Karpas-422 (cell line): Measurements from ENCODE around the gene SPOCK1. TPM values are rescaled to one million over a fixed set of nuclear protein-coding genes. Genes with fewer than 3 reads are reported as not detected.
A peak's percentile ranks its signal among the peaks of the same experiment; 100 is the strongest.

Source experiments
- DNase-seq: peaks from one replicate; pipeline ENCODE4 v3.0.0-alpha.2; 2015
- H2AFZ ChIP-seq: fragments of 200-600 bp; sonication (generic); 2 replicates; pipeline ENCODE4 v1.6.1; 2014; ENCODE audit warnings: antibody characterized with exemption, low read length, mixed read lengths
- H3K27ac ChIP-seq: fragments of 200-600 bp; sonication (generic); 2 replicates; pipeline ENCODE4 v1.5.1; 2014; ENCODE audit warnings: mild to moderate bottlenecking, low read length, moderate library complexity
- H3K27me3 ChIP-seq: fragments of 200-600 bp; sonication (generic); 2 replicates; pipeline ENCODE4 v1.6.1; 2014; ENCODE audit warnings: low read length, mixed read lengths
- H3K36me3 ChIP-seq: fragments of 200-600 bp; sonication (generic); 2 replicates; pipeline ENCODE4 v1.6.1; 2014; ENCODE audit warnings: low read length, mixed read lengths; ENCODE audit not compliant: insufficient read depth
- H3K4me1 ChIP-seq: fragments of 200-600 bp; sonication (generic); 2 replicates; pipeline ENCODE4 v1.6.1; 2014; ENCODE audit warnings: mild to moderate bottlenecking, low read length, mixed read lengths
- H3K4me2 ChIP-seq: fragments of 200-600 bp; sonication (generic); 2 replicates; pipeline ENCODE4 v1.6.1; 2014; ENCODE audit warnings: low read length, low read depth, mild to moderate bottlenecking; ENCODE audit not compliant: poor library complexity, severe bottlenecking
- H3K4me3 ChIP-seq: fragments of 200-600 bp; sonication (generic); 2 replicates; pipeline ENCODE4 v1.5.1; 2014; ENCODE audit warnings: mild to moderate bottlenecking, antibody characterized with exemption, low read length, mixed read lengths
- H3K79me2 ChIP-seq: fragments of 200-600 bp; sonication (generic); 2 replicates; pipeline ENCODE4 v1.6.1; 2014; ENCODE audit warnings: mild to moderate bottlenecking, low read length, mixed read lengths
- H3K9ac ChIP-seq: fragments of 200-600 bp; sonication (generic); 2 replicates; pipeline ENCODE4 v1.6.0; 2014; ENCODE audit warnings: low read length
- H3K9me2 ChIP-seq: fragments of 200-600 bp; sonication (generic), shearing (Covaris generic); replicated peaks from 2 replicates; pipeline ENCODE4 v1.6.0; 2014; ENCODE audit warnings: mild to moderate bottlenecking, low read length, moderate library complexity; ENCODE audit not compliant: insufficient read depth
- H3K9me3 ChIP-seq: fragments of 300-700, 200-600 bp; sonication (generic); 2 replicates; pipeline ENCODE4 v1.6.1; 2014; ENCODE audit warnings: low read length, mixed read lengths
- H4K20me1 ChIP-seq: fragments of 200-600 bp; sonication (generic); 2 replicates; pipeline ENCODE4 v1.6.1; 2014; ENCODE audit warnings: mild to moderate bottlenecking, antibody characterized with exemption, low read length, low read depth; ENCODE audit not compliant: insufficient read depth
- total RNA-seq: library from RNA; depleted of rRNA; stranded (reverse); fragments of >200 nt; shearing (Covaris generic); gene quantifications from 2 replicates; pipeline ENCODE4 v1.2.3, GENCODE V29; 2014; ENCODE audit warnings: low replicate concordance

SPOCK1 gene
- total RNA-seq, 1 experiment from 2014 or later = 1.0 TPM

DNA sequence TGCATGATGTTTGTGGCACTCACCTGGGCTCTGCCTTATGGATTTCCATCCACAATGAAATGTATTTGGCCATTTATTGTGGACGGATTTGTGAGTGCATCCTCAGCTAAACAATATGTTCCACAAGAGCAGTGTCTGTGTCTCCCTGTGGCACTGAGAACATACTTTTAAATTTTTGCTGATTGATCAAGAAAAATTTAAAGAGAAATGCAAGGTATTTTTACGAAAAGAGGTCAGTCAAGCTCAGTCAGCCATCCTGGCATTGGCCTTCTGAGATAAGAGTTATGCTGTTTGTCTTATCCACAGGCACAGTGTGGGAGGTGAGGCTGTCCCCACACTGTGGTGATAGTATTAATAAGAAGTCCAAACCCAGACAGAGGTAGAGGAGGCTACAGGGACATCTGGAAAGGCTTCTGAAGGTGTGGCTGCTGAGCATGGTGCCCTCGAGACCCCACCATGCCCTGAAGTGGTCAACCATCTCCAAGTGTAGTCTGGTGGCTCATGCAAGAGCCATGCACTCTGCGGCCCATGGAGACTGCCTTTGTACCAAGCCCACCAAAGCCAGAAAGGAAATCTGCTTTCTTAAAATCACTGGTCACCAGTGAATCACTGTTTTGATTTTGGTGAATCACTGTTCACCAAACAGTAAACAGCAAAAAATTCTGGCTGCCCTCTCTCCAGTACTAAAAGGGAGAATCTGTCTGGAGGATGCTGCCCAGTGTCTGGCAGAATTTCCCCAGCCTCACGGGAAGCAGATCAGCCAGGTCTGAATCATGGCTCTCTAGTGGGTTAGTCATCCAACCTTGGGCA lies 28.8 kb downstream of the SPOCK1 start:
- Histone ChIP-seq H3K27ac (no peak overlapping the region), H3K9me2 (no peaks in the 10 kb centered on the region), H3K9ac (no peak overlapping the region), H3K79me2 (no peaks in the 10 kb centered on the region), H4K20me1 (no peaks in the 10 kb centered on the region), H3K36me3 (no peaks in the 10 kb centered on the region), H3K27me3 (no peaks in the 10 kb centered on the region), H3K4me3 (no peak overlapping the region), H3K9me3 (no peaks in the 10 kb centered on the region), H3K4me1 (no peaks in the 10 kb centered on the region), H3K4me2 (no peak overlapping the region), H2AFZ (no peak overlapping the region)
- no peak for DNase-seq

- Histone ChIP-seq H3K27ac (no peak overlapping the region), H3K36me3 (no peaks in the 10 kb centered on the region), H3K9me2 (no peaks in the 10 kb centered on the region), H3K4me3 (no peak overlapping the region), H3K9me3 (no peaks in the 10 kb centered on the region), H3K4me2 (no peak overlapping the region), H4K20me1 (no peaks in the 10 kb centered on the region), H3K4me1 (no peaks in the 10 kb centered on the region), H3K9ac (no peak overlapping the region), H2AFZ (no peak overlapping the region), H3K79me2 (no peaks in the 10 kb centered on the region), H3K27me3 (no peaks in the 10 kb centered on the region)
- DNase-seq = no peak
Observed at GRCh38 chr5:137466889-137467288, 32.2 kb downstream of the SPOCK1 start.

- Histone ChIP-seq H3K4me1 (no peaks in the 10 kb centered on the region), H3K4me2 (no peak overlapping the region), H3K36me3 (no peaks in the 10 kb centered on the region), H3K4me3 (no peak overlapping the region), H3K9me2 (no peaks in the 10 kb centered on the region), H2AFZ (no peak overlapping the region), H4K20me1 (no peaks in the 10 kb centered on the region), H3K9ac (no peak overlapping the region), H3K27ac (no peak overlapping the region), H3K27me3 (no peaks in the 10 kb centered on the region), H3K79me2 (no peaks in the 10 kb centered on the region), H3K9me3 (no peaks in the 10 kb centered on the region)
- DNase-seq = no peak
Observed at GRCh38 chr5:137465930-137466329, 33.2 kb downstream of the SPOCK1 start.

- H3K27ac ChIP-seq = no peak overlapping the region
- H3K9me2 ChIP-seq = no peaks in the 10 kb centered on the region
- no peak overlapping the region for H3K9ac ChIP-seq
- H3K36me3 ChIP-seq = no peaks in the 10 kb centered on the region
- H3K4me1 ChIP-seq = no peaks in the 10 kb centered on the region
- H3K4me2 ChIP-seq = no peak overlapping the region
- no peaks in the 10 kb centered on the region for H3K79me2 ChIP-seq
- no peak overlapping the region for H3K4me3 ChIP-seq
- no peak overlapping the region for H2AFZ ChIP-seq
- H3K9me3 ChIP-seq = no peaks in the 10 kb centered on the region
- no peaks in the 10 kb centered on the region for H3K27me3 ChIP-seq
- H4K20me1 ChIP-seq = no peaks in the 10 kb centered on the region
- DNase-seq = no peak
Observed at GRCh38 chr5:137462816-137463520, 36.2 kb downstream of the SPOCK1 start.

GRCh38 chr5:137462265-137462590 lies 36.9 kb downstream of the SPOCK1 start:
- Histone ChIP-seq H4K20me1 (no peaks in the 10 kb centered on the region), H3K27ac (no peak overlapping the region), H3K4me3 (no peak overlapping the region), H3K9ac (no peak overlapping the region), H2AFZ (no peak overlapping the region), H3K36me3 (no peaks in the 10 kb centered on the region), H3K27me3 (no peaks in the 10 kb centered on the region), H3K9me3 (no peaks in the 10 kb centered on the region), H3K4me2 (no peak overlapping the region), H3K9me2 (no peaks in the 10 kb centered on the region), H3K4me1 (no peaks in the 10 kb centered on the region), H3K79me2 (no peaks in the 10 kb centered on the region)
- DNase-seq = no peak

GRCh38 chr5:137461391-137462264 lies 37.5 kb downstream of the SPOCK1 start:
- no peak overlapping the region for H3K9ac ChIP-seq
- H3K4me2 ChIP-seq = no peak overlapping the region
- no peak for DNase-seq
- H3K27me3 ChIP-seq = no peaks in the 10 kb centered on the region
- no peaks in the 10 kb centered on the region for H3K36me3 ChIP-seq
- no peak overlapping the region for H3K4me3 ChIP-seq
- H3K4me1 ChIP-seq = no peaks in the 10 kb centered on the region
- no peak overlapping the region for H3K27ac ChIP-seq
- H3K9me3 ChIP-seq = no peaks in the 10 kb centered on the region
- H4K20me1 ChIP-seq = no peaks in the 10 kb centered on the region
- H2AFZ ChIP-seq = no peak overlapping the region
- H3K79me2 ChIP-seq = no peaks in the 10 kb centered on the region
- no peaks in the 10 kb centered on the region for H3K9me2 ChIP-seq

- Histone ChIP-seq H3K79me2 (no peaks in the 10 kb centered on the region), H3K9me2 (no peaks in the 10 kb centered on the region), H3K9me3 (no peaks in the 10 kb centered on the region), H3K4me2 (no peak overlapping the region), H3K36me3 (no peaks in the 10 kb centered on the region), H3K9ac (no peak overlapping the region), H4K20me1 (no peaks in the 10 kb centered on the region), H3K27ac (no peak overlapping the region), H2AFZ (no peak overlapping the region), H3K4me3 (no peak overlapping the region), H3K27me3 (no peaks in the 10 kb centered on the region), H3K4me1 (no peaks in the 10 kb centered on the region)
- no peak for DNase-seq
Observed at GRCh38 chr5:137454671-137455070, 44.5 kb downstream of the SPOCK1 start.

- Histone ChIP-seq H3K9ac (no peak overlapping the region), H3K9me3 (no peaks in the 10 kb centered on the region), H3K4me2 (no peak overlapping the region), H4K20me1 (no peaks in the 10 kb centered on the region), H3K27ac (no peak overlapping the region), H3K79me2 (no peaks in the 10 kb centered on the region), H3K27me3 (no peaks in the 10 kb centered on the region), H3K4me1 (no peaks in the 10 kb centered on the region), H2AFZ (no peak overlapping the region), H3K36me3 (no peaks in the 10 kb centered on the region), H3K9me2 (no peaks in the 10 kb centered on the region), H3K4me3 (no peak overlapping the region)
- DNase-seq = peak; percentile 84
Observed at GRCh38 chr5:137453483-137454080, 45.5 kb downstream of the SPOCK1 start.
